ENCODE data around the gene ZSCAN32.

DNA sequence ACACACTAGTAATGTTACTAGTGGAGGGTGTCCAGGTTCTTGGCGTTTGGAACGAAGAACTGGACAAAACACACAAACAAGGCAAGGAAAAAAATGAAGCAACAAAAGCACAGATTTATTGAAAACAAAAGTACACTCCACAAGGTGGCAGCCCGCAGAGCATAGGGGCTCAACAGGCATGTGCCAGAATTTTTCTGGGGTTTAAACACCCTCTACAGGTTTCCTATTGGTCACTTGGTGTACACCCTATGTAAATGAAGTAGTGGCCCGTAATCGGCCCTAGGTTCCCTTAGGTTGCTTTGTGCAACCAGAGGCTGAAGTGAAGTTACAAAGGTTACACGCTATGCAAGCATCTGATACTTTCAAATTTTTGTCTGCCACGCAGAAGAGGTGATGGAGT is 37.0 kb downstream of the ZSCAN32 start:
- TF ChIP-seq EZH2 (IDR thresholded peaks at IDR 0.05; ENCODE audit: insufficient read depth, poor library complexity, severe bottlenecking) (no peak), EZH2phosphoT487 (IDR thresholded peaks at IDR 0.05; ENCODE audit: insufficient read depth, low read depth) (no peak)
